HG03342 (cell line): Measurements from ENCODE around the gene DNAJC8.

Source experiments
- ATAC-seq: cut with Tn5 transposase; IDR thresholded peaks from one replicate; pipeline ENCODE4 v1.9.1; 2021; ENCODE audit warnings: mild to moderate bottlenecking, moderate library complexity; ENCODE audit not compliant: unreplicated experiment

DNAJC8 gene

GRCh38 chr1:28232558-28233263 lies at the start of gene DNAJC8:
Gene DNAJC8, minus strand, starts transcription at chr1:28233029. Its CDS starts 31 bp downstream, at chr1:28232998.
- peak; percentile 42 for ATAC-seq

- ATAC-seq = no peak
Observed at GRCh38 chr1:28281608-28282425, 49.0 kb upstream of the DNAJC8 start.

GRCh38 chr1:28280977-28281381 lies 48.1 kb upstream of the DNAJC8 start:
- no peak for ATAC-seq

- ATAC-seq = no peak
Observed at GRCh38 chr1:28280501-28280900, 47.7 kb upstream of the DNAJC8 start.

- ATAC-seq = no peak
Observed at GRCh38 chr1:28279721-28280120, 46.9 kb upstream of the DNAJC8 start.

- ATAC-seq = no peak
Observed at GRCh38 chr1:28278763-28279162, 45.9 kb upstream of the DNAJC8 start.

GRCh38 chr1:28273216-28273860 lies 40.5 kb upstream of the DNAJC8 start:
- no peak for ATAC-seq

GRCh38 chr1:28272215-28272852 lies 39.5 kb upstream of the DNAJC8 start:
- ATAC-seq = no peak

GRCh38 chr1:28269529-28269928 lies 36.7 kb upstream of the DNAJC8 start:
- no peak for ATAC-seq

- no peak for ATAC-seq
Observed at GRCh38 chr1:28267633-28268032, 34.8 kb upstream of the DNAJC8 start.

GRCh38 chr1:28266920-28267322 lies 34.1 kb upstream of the DNAJC8 start:
- no peak for ATAC-seq

GRCh38 chr1:28265577-28265976 lies 32.7 kb upstream of the DNAJC8 start:
- ATAC-seq = no peak

- no peak for ATAC-seq
Observed at GRCh38 chr1:28264897-28265296, 32.1 kb upstream of the DNAJC8 start.

- no peak for ATAC-seq
Observed at GRCh38 chr1:28260803-28261174, 28.0 kb upstream of the DNAJC8 start.

GRCh38 chr1:28259934-28260802 lies 27.3 kb upstream of the DNAJC8 start:
- ATAC-seq = no peak

- ATAC-seq = peak; percentile 95
Observed at GRCh38 chr1:28259252-28259933, 26.6 kb upstream of the DNAJC8 start, which contains the start of gene SESN2. Gene SESN2, plus strand, starts transcription at chr1:28259518. Its CDS starts 330 bp downstream, at chr1:28259848.

- ATAC-seq = no peak
Observed at GRCh38 chr1:28258628-28259251, 25.9 kb upstream of the DNAJC8 start.

GRCh38 chr1:28257736-28258135 lies 24.9 kb upstream of the DNAJC8 start:
- no peak for ATAC-seq

- ATAC-seq = no peak
Observed at GRCh38 chr1:28256197-28256827, 23.5 kb upstream of the DNAJC8 start.
